ENCODE measurements around the gene NPTX1.

DNA sequence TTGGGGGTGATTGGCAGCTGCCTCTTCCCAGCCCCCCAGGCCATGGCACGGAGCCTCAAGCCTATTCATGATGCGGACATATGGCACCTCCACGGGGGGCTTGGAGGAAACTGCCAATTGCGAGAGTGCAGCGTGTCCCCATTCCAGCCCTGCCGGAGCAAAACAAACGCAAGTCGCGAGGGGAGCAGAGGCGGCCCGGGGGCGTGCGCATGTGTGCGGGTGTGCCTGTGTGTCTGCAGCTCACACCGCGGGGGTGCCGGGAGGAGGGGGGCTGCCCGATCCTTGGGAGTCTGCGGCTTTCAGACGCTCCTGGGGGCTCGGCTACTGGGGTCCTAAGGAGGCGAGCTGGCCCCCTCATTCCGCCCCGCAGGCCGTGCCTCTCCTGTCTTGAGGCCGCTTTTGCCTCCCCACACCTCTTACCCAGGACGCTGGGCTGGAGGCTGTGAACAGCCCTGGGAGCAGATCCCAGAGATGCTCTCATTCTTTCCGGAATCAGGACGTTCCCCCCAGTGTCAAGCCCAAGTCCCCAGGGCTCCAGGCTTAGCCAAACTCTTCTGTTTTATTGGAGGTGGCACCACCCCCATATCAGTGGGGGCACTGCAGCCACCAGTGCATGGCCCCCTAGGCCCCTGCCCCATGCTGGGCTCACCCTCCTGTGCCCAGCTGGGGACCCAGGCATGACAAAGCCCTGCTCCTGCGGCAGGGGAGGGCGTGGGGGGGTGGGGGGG, 32.3 kb downstream of the NPTX1 start:
- TF ChIP-seq, protein P1, sequence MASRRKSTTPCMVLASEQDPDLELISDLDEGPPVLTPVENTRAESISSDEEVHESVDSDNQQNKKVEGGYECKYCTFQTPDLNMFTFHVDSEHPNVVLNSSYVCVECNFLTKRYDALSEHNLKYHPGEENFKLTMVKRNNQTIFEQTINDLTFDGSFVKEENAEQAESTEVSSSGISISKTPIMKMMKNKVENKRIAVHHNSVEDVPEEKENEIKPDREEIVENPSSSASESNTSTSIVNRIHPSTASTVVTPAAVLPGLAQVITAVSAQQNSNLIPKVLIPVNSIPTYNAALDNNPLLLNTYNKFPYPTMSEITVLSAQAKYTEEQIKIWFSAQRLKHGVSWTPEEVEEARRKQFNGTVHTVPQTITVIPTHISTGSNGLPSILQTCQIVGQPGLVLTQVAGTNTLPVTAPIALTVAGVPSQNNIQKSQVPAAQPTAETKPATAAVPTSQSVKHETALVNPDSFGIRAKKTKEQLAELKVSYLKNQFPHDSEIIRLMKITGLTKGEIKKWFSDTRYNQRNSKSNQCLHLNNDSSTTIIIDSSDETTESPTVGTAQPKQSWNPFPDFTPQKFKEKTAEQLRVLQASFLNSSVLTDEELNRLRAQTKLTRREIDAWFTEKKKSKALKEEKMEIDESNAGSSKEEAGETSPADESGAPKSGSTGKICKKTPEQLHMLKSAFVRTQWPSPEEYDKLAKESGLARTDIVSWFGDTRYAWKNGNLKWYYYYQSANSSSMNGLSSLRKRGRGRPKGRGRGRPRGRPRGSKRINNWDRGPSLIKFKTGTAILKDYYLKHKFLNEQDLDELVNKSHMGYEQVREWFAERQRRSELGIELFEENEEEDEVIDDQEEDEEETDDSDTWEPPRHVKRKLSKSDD (conservative IDR thresholded peaks at IDR 0.05; ENCODE audit: low read length) = no peak
- TF ChIP-seq POLR2A (conservative IDR thresholded peaks at IDR 0.05) (no peak), ZNF24 (IDR thresholded peaks at IDR 0.05) (no peak), EZH2 (IDR thresholded peaks at IDR 0.05; ENCODE audit: borderline replicate concordance, low read depth, low read length) (no peak), NR3C1 (CRISPR knock-in tag; IDR thresholded peaks at IDR 0.05) (no peak), SREBF2 (CRISPR knock-in tag; IDR thresholded peaks at IDR 0.05) (no peak), FOXP1 (CRISPR knock-in tag; IDR thresholded peaks at IDR 0.05) (no peak), MEIS2 (IDR thresholded peaks at IDR 0.05; ENCODE audit: partially characterized antibody) (no peak)
- TF ChIP-seq, protein P2, sequence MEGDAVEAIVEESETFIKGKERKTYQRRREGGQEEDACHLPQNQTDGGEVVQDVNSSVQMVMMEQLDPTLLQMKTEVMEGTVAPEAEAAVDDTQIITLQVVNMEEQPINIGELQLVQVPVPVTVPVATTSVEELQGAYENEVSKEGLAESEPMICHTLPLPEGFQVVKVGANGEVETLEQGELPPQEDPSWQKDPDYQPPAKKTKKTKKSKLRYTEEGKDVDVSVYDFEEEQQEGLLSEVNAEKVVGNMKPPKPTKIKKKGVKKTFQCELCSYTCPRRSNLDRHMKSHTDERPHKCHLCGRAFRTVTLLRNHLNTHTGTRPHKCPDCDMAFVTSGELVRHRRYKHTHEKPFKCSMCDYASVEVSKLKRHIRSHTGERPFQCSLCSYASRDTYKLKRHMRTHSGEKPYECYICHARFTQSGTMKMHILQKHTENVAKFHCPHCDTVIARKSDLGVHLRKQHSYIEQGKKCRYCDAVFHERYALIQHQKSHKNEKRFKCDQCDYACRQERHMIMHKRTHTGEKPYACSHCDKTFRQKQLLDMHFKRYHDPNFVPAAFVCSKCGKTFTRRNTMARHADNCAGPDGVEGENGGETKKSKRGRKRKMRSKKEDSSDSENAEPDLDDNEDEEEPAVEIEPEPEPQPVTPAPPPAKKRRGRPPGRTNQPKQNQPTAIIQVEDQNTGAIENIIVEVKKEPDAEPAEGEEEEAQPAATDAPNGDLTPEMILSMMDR (IDR thresholded peaks at IDR 0.05 in 2 of 3, conservative IDR thresholded peaks at IDR 0.05 in 1 of 3; ENCODE audit: insufficient read depth in 2 of 3, low read depth in 1 of 3, low read length in 3 of 3) = no peak
- TF ChIP-seq, protein P3, sequence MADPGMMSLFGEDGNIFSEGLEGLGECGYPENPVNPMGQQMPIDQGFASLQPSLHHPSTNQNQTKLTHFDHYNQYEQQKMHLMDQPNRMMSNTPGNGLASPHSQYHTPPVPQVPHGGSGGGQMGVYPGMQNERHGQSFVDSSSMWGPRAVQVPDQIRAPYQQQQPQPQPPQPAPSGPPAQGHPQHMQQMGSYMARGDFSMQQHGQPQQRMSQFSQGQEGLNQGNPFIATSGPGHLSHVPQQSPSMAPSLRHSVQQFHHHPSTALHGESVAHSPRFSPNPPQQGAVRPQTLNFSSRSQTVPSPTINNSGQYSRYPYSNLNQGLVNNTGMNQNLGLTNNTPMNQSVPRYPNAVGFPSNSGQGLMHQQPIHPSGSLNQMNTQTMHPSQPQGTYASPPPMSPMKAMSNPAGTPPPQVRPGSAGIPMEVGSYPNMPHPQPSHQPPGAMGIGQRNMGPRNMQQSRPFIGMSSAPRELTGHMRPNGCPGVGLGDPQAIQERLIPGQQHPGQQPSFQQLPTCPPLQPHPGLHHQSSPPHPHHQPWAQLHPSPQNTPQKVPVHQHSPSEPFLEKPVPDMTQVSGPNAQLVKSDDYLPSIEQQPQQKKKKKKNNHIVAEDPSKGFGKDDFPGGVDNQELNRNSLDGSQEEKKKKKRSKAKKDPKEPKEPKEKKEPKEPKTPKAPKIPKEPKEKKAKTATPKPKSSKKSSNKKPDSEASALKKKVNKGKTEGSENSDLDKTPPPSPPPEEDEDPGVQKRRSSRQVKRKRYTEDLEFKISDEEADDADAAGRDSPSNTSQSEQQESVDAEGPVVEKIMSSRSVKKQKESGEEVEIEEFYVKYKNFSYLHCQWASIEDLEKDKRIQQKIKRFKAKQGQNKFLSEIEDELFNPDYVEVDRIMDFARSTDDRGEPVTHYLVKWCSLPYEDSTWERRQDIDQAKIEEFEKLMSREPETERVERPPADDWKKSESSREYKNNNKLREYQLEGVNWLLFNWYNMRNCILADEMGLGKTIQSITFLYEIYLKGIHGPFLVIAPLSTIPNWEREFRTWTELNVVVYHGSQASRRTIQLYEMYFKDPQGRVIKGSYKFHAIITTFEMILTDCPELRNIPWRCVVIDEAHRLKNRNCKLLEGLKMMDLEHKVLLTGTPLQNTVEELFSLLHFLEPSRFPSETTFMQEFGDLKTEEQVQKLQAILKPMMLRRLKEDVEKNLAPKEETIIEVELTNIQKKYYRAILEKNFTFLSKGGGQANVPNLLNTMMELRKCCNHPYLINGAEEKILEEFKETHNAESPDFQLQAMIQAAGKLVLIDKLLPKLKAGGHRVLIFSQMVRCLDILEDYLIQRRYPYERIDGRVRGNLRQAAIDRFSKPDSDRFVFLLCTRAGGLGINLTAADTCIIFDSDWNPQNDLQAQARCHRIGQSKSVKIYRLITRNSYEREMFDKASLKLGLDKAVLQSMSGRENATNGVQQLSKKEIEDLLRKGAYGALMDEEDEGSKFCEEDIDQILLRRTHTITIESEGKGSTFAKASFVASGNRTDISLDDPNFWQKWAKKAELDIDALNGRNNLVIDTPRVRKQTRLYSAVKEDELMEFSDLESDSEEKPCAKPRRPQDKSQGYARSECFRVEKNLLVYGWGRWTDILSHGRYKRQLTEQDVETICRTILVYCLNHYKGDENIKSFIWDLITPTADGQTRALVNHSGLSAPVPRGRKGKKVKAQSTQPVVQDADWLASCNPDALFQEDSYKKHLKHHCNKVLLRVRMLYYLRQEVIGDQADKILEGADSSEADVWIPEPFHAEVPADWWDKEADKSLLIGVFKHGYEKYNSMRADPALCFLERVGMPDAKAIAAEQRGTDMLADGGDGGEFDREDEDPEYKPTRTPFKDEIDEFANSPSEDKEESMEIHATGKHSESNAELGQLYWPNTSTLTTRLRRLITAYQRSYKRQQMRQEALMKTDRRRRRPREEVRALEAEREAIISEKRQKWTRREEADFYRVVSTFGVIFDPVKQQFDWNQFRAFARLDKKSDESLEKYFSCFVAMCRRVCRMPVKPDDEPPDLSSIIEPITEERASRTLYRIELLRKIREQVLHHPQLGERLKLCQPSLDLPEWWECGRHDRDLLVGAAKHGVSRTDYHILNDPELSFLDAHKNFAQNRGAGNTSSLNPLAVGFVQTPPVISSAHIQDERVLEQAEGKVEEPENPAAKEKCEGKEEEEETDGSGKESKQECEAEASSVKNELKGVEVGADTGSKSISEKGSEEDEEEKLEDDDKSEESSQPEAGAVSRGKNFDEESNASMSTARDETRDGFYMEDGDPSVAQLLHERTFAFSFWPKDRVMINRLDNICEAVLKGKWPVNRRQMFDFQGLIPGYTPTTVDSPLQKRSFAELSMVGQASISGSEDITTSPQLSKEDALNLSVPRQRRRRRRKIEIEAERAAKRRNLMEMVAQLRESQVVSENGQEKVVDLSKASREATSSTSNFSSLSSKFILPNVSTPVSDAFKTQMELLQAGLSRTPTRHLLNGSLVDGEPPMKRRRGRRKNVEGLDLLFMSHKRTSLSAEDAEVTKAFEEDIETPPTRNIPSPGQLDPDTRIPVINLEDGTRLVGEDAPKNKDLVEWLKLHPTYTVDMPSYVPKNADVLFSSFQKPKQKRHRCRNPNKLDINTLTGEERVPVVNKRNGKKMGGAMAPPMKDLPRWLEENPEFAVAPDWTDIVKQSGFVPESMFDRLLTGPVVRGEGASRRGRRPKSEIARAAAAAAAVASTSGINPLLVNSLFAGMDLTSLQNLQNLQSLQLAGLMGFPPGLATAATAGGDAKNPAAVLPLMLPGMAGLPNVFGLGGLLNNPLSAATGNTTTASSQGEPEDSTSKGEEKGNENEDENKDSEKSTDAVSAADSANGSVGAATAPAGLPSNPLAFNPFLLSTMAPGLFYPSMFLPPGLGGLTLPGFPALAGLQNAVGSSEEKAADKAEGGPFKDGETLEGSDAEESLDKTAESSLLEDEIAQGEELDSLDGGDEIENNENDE (IDR thresholded peaks at IDR 0.05; ENCODE audit: low read depth, low read length) = no peak
- TF ChIP-seq, protein P4, sequence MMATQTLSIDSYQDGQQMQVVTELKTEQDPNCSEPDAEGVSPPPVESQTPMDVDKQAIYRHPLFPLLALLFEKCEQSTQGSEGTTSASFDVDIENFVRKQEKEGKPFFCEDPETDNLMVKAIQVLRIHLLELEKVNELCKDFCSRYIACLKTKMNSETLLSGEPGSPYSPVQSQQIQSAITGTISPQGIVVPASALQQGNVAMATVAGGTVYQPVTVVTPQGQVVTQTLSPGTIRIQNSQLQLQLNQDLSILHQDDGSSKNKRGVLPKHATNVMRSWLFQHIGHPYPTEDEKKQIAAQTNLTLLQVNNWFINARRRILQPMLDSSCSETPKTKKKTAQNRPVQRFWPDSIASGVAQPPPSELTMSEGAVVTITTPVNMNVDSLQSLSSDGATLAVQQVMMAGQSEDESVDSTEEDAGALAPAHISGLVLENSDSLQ (IDR thresholded peaks at IDR 0.05) = no peak
